Heart left ventricle (tissue), 13 donors: ENCODE measurements around the gene STXBP1.

Experiments used
- CTCF ChIP-seq, 12 donors: fragments of 200-600 bp; sonication (generic) in 4 of 12; IDR thresholded peaks; one replicate each; pipeline versions ENCODE4 v1.5.0 to v1.8.0; 2018 to 2022; ENCODE audit warnings: antibody characterized with exemption in 12 of 12, mild to moderate bottlenecking in 5 of 12
- POLR2A ChIP-seq, 2 donors: fragments of 450-650 bp; IDR thresholded peaks; one replicate each; pipeline ENCODE4 v1.6.1; 2017; ENCODE audit warnings: antibody characterized with exemption in 2 of 2, mild to moderate bottlenecking in 2 of 2, moderate library complexity in 2 of 2
- donor health status: ischemic (EF 13 %, LVEDD 7.1; RV severe dilation, severe dysfunction).
- donor health status: DM: no; HTN: yes; CAD: no.
- donor health status: DM: no; HTN: no; CAD: no.
- donor health status: ischemic (EF 25% LVEDD 6.9; RV normal size, moderate dysfunction).
- donor health status: ischemic (EF 25% LVEDD 5.7; RV mildly dilated, moderate dysfunction).
- donor health status: ischemic (EF 35%, LVEDD 5.7; RV mildly dilated, moderate dysfunction).
- donor health status: nonischemic (EF 11% LVEDD 7.7; RV severe dilation, severe dysfunction).
- donor health status: DM: yes; HTN: yes; CAD: no.
- donor health status: PGD.
- donor health status: ischemic (EF 29% LVEDD 5.4; RV normal size, mild dysfunction).
- donor health status: nonischemic (EF 23%, LVEDD 6.1; RV moderate dilation, normal function).

- no peak for TF ChIP-seq CTCF (IDR thresholded peaks at IDR 0.05)
- no peak for TF ChIP-seq POLR2A (IDR thresholded peaks at IDR 0.05)
These were observed 95.7 kb downstream of the STXBP1 start for GRCh38 chr9:127707766-127708165.
